H54 (cell line): ENCODE measurements around the gene OR4S1.
"Not testable (repeated sequence)": the region's sequence is repeated elsewhere in the genome, so short reads cannot be mapped to it uniquely, and the experiment has no call there.

Experiments
- DNase-seq: peaks from one replicate; pipeline ENCODE4 v3.0.0; 2011; ENCODE audit warnings: low spot score, mixed read lengths; ENCODE audit not compliant: insufficient read length
- FAIRE-seq: peaks from 3 replicates; lab custom pipeline; 2011; peaks lifted over from hg19 to GRCh38; lab: Jason Lieb, UNC
- POLR2A ChIP-seq: IDR thresholded peaks from 2 replicates; pipeline ENCODE4 v1.6.1; 2011; ENCODE audit warnings: low read depth, mild to moderate bottlenecking, low read length

The OR4S1 gene

GRCh38 chr11:48305923-48306322 is at the start of gene OR4S1:
Gene OR4S1, plus strand, starts transcription at chr11:48306223. Its CDS starts 0 bp downstream, at chr11:48306223.
- FAIRE-seq, result no peak
- TF ChIP-seq POLR2A, result no peak
- no peak for DNase-seq

- no peak for DNase-seq
- no peak for TF ChIP-seq POLR2A
- no peak for FAIRE-seq
Measured at GRCh38 chr11:48261600-48261999, 44.4 kb upstream of the OR4S1 start.

GRCh38 chr11:48263423-48263911 is 42.6 kb upstream of the OR4S1 start, which contains the start of gene OR4X1:
Gene OR4X1, plus strand, starts transcription at chr11:48263861. Its CDS starts 0 bp downstream, at chr11:48263861.
- TF ChIP-seq POLR2A, result no peak
- no peak for DNase-seq
- no peak for FAIRE-seq

DNA sequence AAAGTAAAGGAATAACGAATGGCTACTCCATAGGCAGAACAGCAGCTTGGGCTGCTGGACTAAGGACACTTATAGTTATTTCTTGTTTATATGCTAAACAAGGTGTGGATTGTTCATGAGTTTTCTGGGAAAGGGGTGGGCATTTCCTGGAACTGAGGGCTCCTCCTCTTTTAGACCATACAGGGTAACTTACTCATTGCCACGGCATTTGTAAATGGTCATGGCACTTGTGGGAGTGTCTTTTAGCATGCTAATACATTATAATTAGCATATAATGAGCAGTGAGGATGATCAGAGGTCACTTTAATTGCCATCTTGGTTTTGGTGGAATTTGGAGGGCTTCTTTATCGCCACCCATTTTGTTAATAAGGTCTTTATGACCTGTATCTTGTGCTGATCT is 35.4 kb upstream of the OR4S1 start:
- FAIRE-seq, result no peak

DNA sequence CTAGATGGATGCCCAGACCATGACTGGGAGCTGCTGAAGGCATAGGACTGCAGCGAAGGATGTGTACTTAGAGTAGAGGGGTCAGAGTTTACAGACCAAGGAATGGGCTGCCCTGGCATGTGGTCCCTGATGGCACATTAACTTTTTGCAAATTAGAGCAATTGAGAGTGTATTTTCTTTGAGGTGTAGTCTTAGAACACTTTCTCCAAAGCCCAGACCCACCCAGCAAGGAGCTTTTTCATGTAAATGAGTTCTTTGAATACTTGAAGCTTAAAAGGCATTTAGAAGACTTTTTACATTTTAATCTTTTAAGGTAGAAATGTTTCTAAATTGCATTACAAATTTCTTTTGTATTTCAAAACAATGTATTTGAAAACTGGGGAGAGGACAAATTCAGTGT is 33.4 kb upstream of the OR4S1 start:
- no peak for DNase-seq
- no peak for FAIRE-seq

More for the DNA sequence above, 35.4 kb upstream of the OR4S1 start:
- no peak for DNase-seq
- no peak for TF ChIP-seq POLR2A

DNA sequence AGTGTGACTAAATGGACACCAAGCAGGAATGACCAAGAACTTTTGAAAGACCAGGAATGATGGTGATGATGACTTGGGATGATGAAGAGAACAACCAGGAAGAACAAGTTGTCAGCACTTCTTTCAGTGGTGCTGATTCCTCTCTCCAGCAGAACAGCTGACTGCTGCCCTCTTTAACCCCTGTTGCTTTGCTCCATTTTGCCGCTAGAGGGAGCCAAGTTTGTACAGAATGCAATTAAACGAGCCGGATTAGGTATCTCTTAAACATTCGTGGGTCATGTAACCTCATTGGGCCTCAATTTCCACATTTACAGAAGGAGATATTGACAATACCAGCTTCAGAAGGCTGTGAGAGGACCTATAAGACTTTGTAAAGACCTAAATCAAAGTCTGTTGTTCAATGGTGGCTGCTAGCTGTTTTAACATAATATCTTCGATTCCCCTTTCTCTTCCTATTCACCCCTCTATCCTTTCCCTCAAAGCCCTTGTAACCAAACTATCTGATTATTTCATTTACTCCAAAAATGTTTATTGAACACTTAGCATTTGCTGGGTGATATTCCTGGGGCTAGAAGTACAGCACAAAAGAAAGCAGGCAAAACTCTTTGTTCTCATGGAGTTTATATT is 1.9 kb downstream of the OR4S1 start:
- FAIRE-seq, result peak; percentile 96
- DNase-seq, result peak; percentile 31
- TF ChIP-seq POLR2A, result no peak

More for the DNA sequence above, 33.4 kb upstream of the OR4S1 start:
- TF ChIP-seq POLR2A, result no peak

- FAIRE-seq, DNase-seq: not testable (repeated sequence)
Measured at GRCh38 chr11:48313590-48313989, 7.6 kb downstream of the OR4S1 start.

GRCh38 chr11:48319813-48320212 is 13.8 kb downstream of the OR4S1 start:
- FAIRE-seq, result peak; percentile 66

DNA sequence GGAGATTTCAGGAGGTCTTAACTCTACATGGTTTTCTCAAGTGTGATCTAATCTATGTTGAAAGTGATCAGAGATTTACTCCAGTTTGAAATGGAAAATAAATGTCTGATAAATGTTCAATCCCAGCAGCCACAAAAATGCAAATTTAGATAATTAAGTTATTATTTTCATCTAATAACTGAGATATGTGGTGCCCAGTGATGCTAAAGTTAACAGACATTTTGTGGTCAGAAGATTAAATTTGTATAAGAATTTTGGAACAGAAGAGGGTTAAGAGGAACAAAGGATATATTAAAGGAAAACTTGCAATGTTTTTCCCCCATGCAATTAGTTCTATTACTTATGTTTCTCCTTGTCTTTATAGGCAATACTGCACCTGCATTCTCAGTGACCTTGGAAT is 18.6 kb downstream of the OR4S1 start, which contains the start of gene OR4C3:
TSS of gene OR4C3 (plus strand) at position 301 of the 400 bp plus-strand sequence. CDS start 102 bp downstream, outside the sequence.
- DNase-seq, FAIRE-seq: not testable (repeated sequence)

More at GRCh38 chr11:48319813-48320212, 13.8 kb downstream of the OR4S1 start:
- not testable (repeated sequence) for DNase-seq

GRCh38 chr11:48341466-48341865 is 35.4 kb downstream of the OR4S1 start:
- no peak for TF ChIP-seq POLR2A
- DNase-seq, result no peak
- FAIRE-seq, result no peak

DNA sequence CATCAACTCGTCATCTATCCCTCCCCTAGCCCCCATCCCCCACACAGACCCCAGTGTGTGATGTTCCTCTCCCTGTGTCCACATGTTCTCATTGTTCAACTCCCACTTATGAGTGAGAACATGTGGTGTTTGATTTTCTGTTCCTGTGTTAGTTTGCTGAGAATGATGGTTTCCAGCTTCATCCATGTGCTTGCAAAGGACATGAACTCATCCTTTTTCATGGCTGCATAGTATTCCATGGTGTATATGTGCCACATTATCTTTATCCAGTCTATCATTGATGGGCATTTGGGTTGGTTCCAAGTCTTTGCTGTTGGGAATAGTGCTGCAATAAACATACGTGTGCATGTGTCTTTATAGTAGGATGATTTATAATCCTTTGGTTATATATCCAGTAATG is 36.5 kb downstream of the OR4S1 start:
- FAIRE-seq, DNase-seq: not testable (repeated sequence)

DNA sequence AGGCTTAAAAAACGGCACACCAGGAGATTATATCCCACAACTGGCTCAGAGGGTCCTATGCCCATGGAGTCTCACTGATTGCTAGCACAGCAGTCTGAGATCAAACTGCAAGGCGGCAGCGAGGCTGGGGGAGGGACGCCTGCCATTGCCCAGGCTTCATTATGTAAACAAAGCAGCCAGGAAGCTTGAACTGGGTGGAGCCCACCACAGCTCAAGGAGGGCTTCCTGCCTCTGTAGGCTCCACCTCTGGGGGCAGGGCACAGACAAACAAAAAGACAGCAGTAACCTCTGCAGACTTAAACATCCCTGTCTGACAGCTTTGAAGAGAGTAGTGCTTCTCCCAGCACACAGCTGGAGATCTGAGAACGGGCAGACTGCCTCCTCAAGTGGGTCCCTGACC is 40.3 kb downstream of the OR4S1 start:
- not testable (repeated sequence) for FAIRE-seq, DNase-seq

DNA sequence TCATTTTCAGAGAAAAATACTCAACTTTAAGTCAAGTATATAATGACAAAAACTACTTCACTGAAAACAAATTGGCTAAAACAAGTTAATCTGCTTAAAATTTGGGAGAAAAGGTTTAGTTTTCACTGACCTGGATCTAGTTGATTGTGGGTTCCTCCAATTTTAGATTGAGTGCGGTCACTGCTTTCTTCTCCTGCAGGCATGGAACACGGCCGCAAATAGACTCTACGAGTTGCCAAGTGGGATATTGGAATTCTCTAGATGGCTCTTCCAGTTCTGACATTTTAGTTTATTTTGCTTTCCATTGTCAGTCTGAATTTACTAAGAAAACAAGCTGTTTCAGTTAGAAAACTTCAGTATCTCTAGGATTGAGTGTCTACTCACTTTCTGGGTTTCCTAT is 48.0 kb downstream of the OR4S1 start:
- DNase-seq (no peak), FAIRE-seq (peak; percentile 57)
- TF ChIP-seq POLR2A, result no peak

DNA sequence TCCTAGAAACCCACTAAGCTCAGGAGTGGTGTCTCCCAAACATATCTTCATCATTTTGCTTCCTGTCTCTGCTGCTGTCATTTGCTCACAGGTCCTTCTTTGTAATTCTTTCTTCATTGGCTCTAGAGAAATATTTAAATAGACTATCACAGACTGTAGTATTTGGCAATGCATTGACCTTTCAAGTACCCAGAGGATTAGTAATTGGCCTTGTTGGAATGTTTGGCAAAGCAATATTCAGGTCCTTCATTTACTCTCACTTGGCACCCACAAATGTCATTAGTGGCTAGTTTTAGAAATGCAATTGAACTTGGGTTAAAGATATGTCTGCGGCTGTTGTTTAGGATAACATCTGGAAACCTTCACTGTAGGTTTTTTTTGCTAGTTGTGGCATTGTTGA is 48.7 kb downstream of the OR4S1 start:
- no peak for DNase-seq
- no peak for TF ChIP-seq POLR2A
- FAIRE-seq, result no peak
